ENCODE data around the gene SORL1. TPM values are rescaled to one million over a fixed set of nuclear protein-coding genes. Genes with fewer than 3 reads are reported as not detected.

The SORL1 gene
- total RNA-seq, 2 experiments from 2014 or later: 115 to 116 TPM

- POLR2A ChIA-PET: interaction anchor here (0.7 to 5.2 kb wide), 5 partner anchors 11 to 51 kb away, joined by 4 to 55 read pairs (median 6); partner anchors contain the start of genes SORL1 and SORL1-AS1
- H3K4me3 Mint-ChIP-seq: no peak overlapping the region
- peak; percentile 81 for DNase-seq
- no peaks in the 10 kb centered on the region for H3K9me3 Mint-ChIP-seq
- peak overlapping the region; percentile 77 for H3K27ac Mint-ChIP-seq
- H3K27me3 Mint-ChIP-seq: no peaks in the 10 kb centered on the region
- CTCF ChIA-PET: interaction anchor here (2.2 to 2.4 kb wide), 2 partner anchors 32 to 173 kb away, joined by 7 to 12 read pairs; no protein-coding TSS in a partner anchor
- peaks cover 8% of the 10 kb centered on the region for H3K36me3 Mint-ChIP-seq (ENCODE audit: low read depth)
- peaks cover 76% of the 10 kb centered on the region for H3K4me1 Mint-ChIP-seq
Observed at GRCh38 chr11:121418625-121419114, 33.4 kb upstream of the SORL1 start.

- ChIA-PET POLR2A (interaction anchor here (1.3 to 5.2 kb wide), 4 partner anchors 31 to 92 kb away, joined by 4 to 55 read pairs (median 6); partner anchors contain the start of genes SORL1 and SORL1-AS1), CTCF (interaction anchor here (0.6 to 2.4 kb wide), 4 partner anchors 10 to 171 kb away, joined by 3 to 12 read pairs (median 5); no protein-coding TSS in a partner anchor)
- Mint-ChIP-seq H3K27me3 (no peaks in the 10 kb centered on the region), H3K27ac (peak overlapping the region; percentile 61), H3K4me1 (peaks cover 79% of the 10 kb centered on the region), H3K36me3 (ENCODE audit: low read depth) (peaks cover 8% of the 10 kb centered on the region), H3K9me3 (peaks cover 3% of the 10 kb centered on the region), H3K4me3 (no peak overlapping the region)
- no peak for DNase-seq
Observed at GRCh38 chr11:121419836-121420235, 32.3 kb upstream of the SORL1 start.

- ChIA-PET POLR2A (interaction anchor here (1.3 to 5.2 kb wide), 4 partner anchors 31 to 92 kb away, joined by 4 to 55 read pairs (median 6); partner anchors contain the start of genes SORL1 and SORL1-AS1), CTCF (interaction anchor here (0.6 to 2.4 kb wide), 5 partner anchors 9 to 171 kb away, joined by 3 to 12 read pairs (median 3); no protein-coding TSS in a partner anchor)
- DNase-seq: peak; percentile 20
Observed at GRCh38 chr11:121420398-121420797, 31.7 kb upstream of the SORL1 start.

GRCh38 chr11:121421149-121421901 lies 30.8 kb upstream of the SORL1 start:
- ChIA-PET POLR2A (interaction anchor here (1.2 to 5.2 kb wide), 3 partner anchors 30 to 93 kb away, joined by 3 to 55 read pairs (median 4); partner anchors contain the start of genes SORL1 and SORL1-AS1), CTCF (interaction anchor here (0.7 to 2.4 kb wide), 3 partner anchors 43 to 170 kb away, joined by 3 to 7 read pairs (median 3); no protein-coding TSS in a partner anchor)
- Mint-ChIP-seq H3K4me1 (peaks cover 71% of the 10 kb centered on the region), H3K27ac (peak overlapping the region; percentile 4), H3K9me3 (peaks cover 8% of the 10 kb centered on the region), H3K36me3 (ENCODE audit: low read depth) (peaks cover 13% of the 10 kb centered on the region), H3K27me3 (no peaks in the 10 kb centered on the region), H3K4me3 (no peak overlapping the region)
- no peak for DNase-seq

More at GRCh38 chr11:121420398-121420797, 31.7 kb upstream of the SORL1 start:
- H3K36me3 Mint-ChIP-seq (ENCODE audit: low read depth): peaks cover 13% of the 10 kb centered on the region
- no peak overlapping the region for H3K4me3 Mint-ChIP-seq
- peaks cover 8% of the 10 kb centered on the region for H3K9me3 Mint-ChIP-seq
- peak overlapping the region; percentile 61 for H3K27ac Mint-ChIP-seq
- no peaks in the 10 kb centered on the region for H3K27me3 Mint-ChIP-seq
- H3K4me1 Mint-ChIP-seq: peaks cover 75% of the 10 kb centered on the region

- CTCF ChIA-PET: no interaction called here
- Mint-ChIP-seq H3K4me3 (peak overlapping the region; percentile 0), H3K27me3 (no peaks in the 10 kb centered on the region), H3K4me1 (peaks cover 64% of the 10 kb centered on the region), H3K36me3 (ENCODE audit: low read depth) (peaks cover 13% of the 10 kb centered on the region), H3K9me3 (peaks cover 8% of the 10 kb centered on the region), H3K27ac (peak overlapping the region; percentile 26)
- DNase-seq: no peak
- POLR2A ChIA-PET: no interaction called here
Observed at GRCh38 chr11:121422675-121423074, 29.4 kb upstream of the SORL1 start.

- ChIA-PET POLR2A (no interaction called here), CTCF (no interaction called here)
- peaks cover 39% of the 10 kb centered on the region for H3K4me1 Mint-ChIP-seq
- H3K27me3 Mint-ChIP-seq: no peaks in the 10 kb centered on the region
- H3K9me3 Mint-ChIP-seq: peaks cover 8% of the 10 kb centered on the region
- DNase-seq: no peak
- no peak overlapping the region for H3K4me3 Mint-ChIP-seq
- H3K36me3 Mint-ChIP-seq (ENCODE audit: low read depth): peaks cover 7% of the 10 kb centered on the region
- no peak overlapping the region for H3K27ac Mint-ChIP-seq
Observed at GRCh38 chr11:121425828-121426227, 26.3 kb upstream of the SORL1 start.

GRCh38 chr11:121426476-121427399 lies 25.4 kb upstream of the SORL1 start:
- Mint-ChIP-seq H3K9me3 (peaks cover 8% of the 10 kb centered on the region), H3K36me3 (ENCODE audit: low read depth) (peaks cover 5% of the 10 kb centered on the region), H3K27ac (no peak overlapping the region), H3K4me1 (peaks cover 38% of the 10 kb centered on the region), H3K4me3 (peak overlapping the region; percentile 45), H3K27me3 (no peaks in the 10 kb centered on the region)
- peak; percentile 58 for DNase-seq
- ChIA-PET CTCF (interaction anchor here (0.9 to 1.6 kb wide), 2 partner anchors 9 to 16 kb away, joined by 4 to 6 read pairs; no protein-coding TSS in a partner anchor), POLR2A (interaction anchor here (0.7 to 1.7 kb wide), 7 partner anchors 10 to 98 kb away, joined by 3 to 9 read pairs (median 3); no protein-coding TSS in a partner anchor)

GRCh38 chr11:121427400-121427744 lies 24.7 kb upstream of the SORL1 start:
- H3K36me3 Mint-ChIP-seq (ENCODE audit: low read depth): peaks cover 5% of the 10 kb centered on the region
- CTCF ChIA-PET: interaction anchor here (0.9 to 1.6 kb wide), 2 partner anchors 10 to 15 kb away, joined by 4 to 6 read pairs; no protein-coding TSS in a partner anchor
- H3K27me3 Mint-ChIP-seq: no peaks in the 10 kb centered on the region
- peaks cover 8% of the 10 kb centered on the region for H3K9me3 Mint-ChIP-seq
- no peak for DNase-seq
- no peak overlapping the region for H3K27ac Mint-ChIP-seq
- POLR2A ChIA-PET: interaction anchor here (0.7 to 1.7 kb wide), 7 partner anchors 10 to 99 kb away, joined by 3 to 9 read pairs (median 3); no protein-coding TSS in a partner anchor
- H3K4me3 Mint-ChIP-seq: no peak overlapping the region
- H3K4me1 Mint-ChIP-seq: peaks cover 38% of the 10 kb centered on the region

GRCh38 chr11:121429556-121429955 lies 22.6 kb upstream of the SORL1 start:
- H3K27me3 Mint-ChIP-seq: no peaks in the 10 kb centered on the region
- ChIA-PET CTCF (interaction anchor here (0.7 to 0.8 kb wide), 3 partner anchors 9 to 122 kb away, joined by 3 read pairs; no protein-coding TSS in a partner anchor), POLR2A (interaction anchor here (1.1 to 1.3 kb wide), 2 partner anchors 10 to 14 kb away, joined by 3 to 4 read pairs; no protein-coding TSS in a partner anchor)
- peaks cover 5% of the 10 kb centered on the region for H3K36me3 Mint-ChIP-seq (ENCODE audit: low read depth)
- no peak overlapping the region for H3K4me3 Mint-ChIP-seq
- no peak overlapping the region for H3K27ac Mint-ChIP-seq
- H3K9me3 Mint-ChIP-seq: peaks cover 6% of the 10 kb centered on the region
- peaks cover 24% of the 10 kb centered on the region for H3K4me1 Mint-ChIP-seq
- no peak for DNase-seq

- peaks cover 24% of the 10 kb centered on the region for H3K4me1 Mint-ChIP-seq
- ChIA-PET POLR2A (interaction anchor here (1.4 to 1.9 kb wide), 3 partner anchors 15 to 19 kb away, joined by 4 to 7 read pairs (median 6); no protein-coding TSS in a partner anchor), CTCF (interaction anchor here (0.6 to 1.2 kb wide), 2 partner anchors 11 to 1622 kb away, joined by 3 read pairs; no protein-coding TSS in a partner anchor)
- H3K4me3 Mint-ChIP-seq: no peak overlapping the region
- no peak overlapping the region for H3K27ac Mint-ChIP-seq
- H3K27me3 Mint-ChIP-seq: no peaks in the 10 kb centered on the region
- no peak for DNase-seq
- H3K9me3 Mint-ChIP-seq: no peaks in the 10 kb centered on the region
- H3K36me3 Mint-ChIP-seq (ENCODE audit: low read depth): no peaks in the 10 kb centered on the region
Observed at GRCh38 chr11:121431820-121432526, 20.1 kb upstream of the SORL1 start.

- CTCF ChIA-PET: interaction anchor here (1.0 to 1.2 kb wide), 2 partner anchors 8 to 47 kb away, joined by 3 to 6 read pairs; no protein-coding TSS in a partner anchor
- POLR2A ChIA-PET: interaction anchor here (0.8 kb wide), 1 partner anchor 14 kb away, joined by 4 read pairs; no protein-coding TSS in a partner anchor
- Mint-ChIP-seq H3K27me3 (no peaks in the 10 kb centered on the region), H3K27ac (no peak overlapping the region), H3K36me3 (ENCODE audit: low read depth) (no peaks in the 10 kb centered on the region), H3K9me3 (no peaks in the 10 kb centered on the region), H3K4me3 (no peak overlapping the region), H3K4me1 (peaks cover 32% of the 10 kb centered on the region)
- DNase-seq: no peak
Observed at GRCh38 chr11:121435132-121435531, 17.0 kb upstream of the SORL1 start.

Measured in activated CD4-positive, alpha-beta memory T cell treated with anti-CD3 and anti-CD28 coated beads, Interleukin-2, amount 10 ng/mL, durations not matched to agents 7 days and 5 days (primary cell).